Panc1 (cell line): ENCODE results near the gene DNM3. TPM values are rescaled to one million over a fixed set of nuclear protein-coding genes. Genes with fewer than 3 reads are reported as not detected.
A peak's percentile ranks its signal among the peaks of the same experiment; 100 is the strongest.

Source experiments
- ATAC-seq: fragments of 200-7000 bp; cut with Tn5 transposase; 2 replicates; pipeline ENCODE4 v1.9.1; 2020; ENCODE audit warnings: mild to moderate bottlenecking, moderate library complexity
- Bru-seq: library from RNA; stranded (reverse); fragments of 400-500 nt; gene quantifications from one replicate; lab custom pipeline; 2021; lab: Mats Ljungman, UMichigan
- BruChase-seq, 2 experiments: library from RNA; stranded (reverse); fragments of 400-500 nt; gene quantifications; one replicate each; lab custom pipeline; 2021; lab: Mats Ljungman, UMichigan
- BruUV-seq: library from RNA; stranded (reverse); fragments of 400-500 nt; replicated peaks from 2 replicates; lab custom pipeline; 2021; lab: Mats Ljungman, UMichigan
- CTCF ChIA-PET: fragments of 300-600 bp; sonication (Branson Sonifier 250); formaldehyde crosslinking; loops from one replicate; lab custom pipeline; 2022; ENCODE audit warnings: antibody characterized with exemption; lab: Charles Lee
- POLR2A ChIA-PET: fragments of 300-600 bp; sonication (Branson Sonifier 250); formaldehyde crosslinking; loops from one replicate; lab custom pipeline; 2022; ENCODE audit warnings: antibody characterized with exemption; lab: Charles Lee
- DNase-seq: peaks from one replicate; pipeline ENCODE4 v3.0.0-alpha.2; 2010; ENCODE audit warnings: low read depth, low spot score
- H3K27ac ChIP-seq: 2 replicates; pipeline ENCODE4 v1.5.1; 2011; ENCODE audit warnings: mild to moderate bottlenecking, low read length, inconsistent platforms
- H3K27me3 ChIP-seq: fragments of 200-500 bp; sonication (Bioruptor generic); 2 replicates; pipeline ENCODE4 v1.6.0; 2014; ENCODE audit warnings: low read length, inconsistent platforms; ENCODE audit not compliant: control insufficient read depth, insufficient read depth
- H3K36me3 ChIP-seq: fragments of 200-500 bp; sonication (Bioruptor generic); 2 replicates; pipeline ENCODE4 v1.5.1; 2014; ENCODE audit warnings: inconsistent platforms, mild to moderate bottlenecking, low read length, moderate library complexity; ENCODE audit not compliant: control insufficient read depth, insufficient read depth
- H3K4me1 ChIP-seq: 2 replicates; pipeline ENCODE4 v1.5.1; 2011; ENCODE audit warnings: inconsistent platforms, mild to moderate bottlenecking, low read length, moderate library complexity; ENCODE audit not compliant: control insufficient read depth, insufficient read depth
- H3K4me3 ChIP-seq, 2 experiments: 2 replicates each; pipeline ENCODE4 v1.5.1; 2011 to 2012; ENCODE audit warnings: low read depth in 2 of 2, low read length in 2 of 2, mild to moderate bottlenecking in 2 of 2, inconsistent platforms in 1 of 2, moderate library complexity in 1 of 2
- H3K9me3 ChIP-seq: fragments of 200-500 bp; sonication (Bioruptor generic); 2 replicates; pipeline ENCODE4 v1.5.1; 2014; ENCODE audit warnings: low read depth, mild to moderate bottlenecking, inconsistent platforms, low read length, moderate library complexity; ENCODE audit not compliant: control insufficient read depth, insufficient read depth
- POLR2AphosphoS5 ChIP-seq: IDR thresholded peaks from 2 replicates; pipeline ENCODE4 v1.6.1; 2012; ENCODE audit warnings: mild to moderate bottlenecking, low read depth, low read length, moderate library complexity
- SIN3A ChIP-seq: IDR thresholded peaks from 2 replicates; pipeline ENCODE4 v1.6.1; 2012; ENCODE audit warnings: low read depth, mild to moderate bottlenecking, low read length, moderate library complexity, borderline replicate concordance; ENCODE audit not compliant: insufficient read depth
- TCF7L2 ChIP-seq: IDR thresholded peaks from 2 replicates; pipeline ENCODE4 v1.6.1; 2011; ENCODE audit warnings: mild to moderate bottlenecking, low read depth, low read length, inconsistent platforms
- in situ Hi-C: cut with HindIII; loops from 2 replicates; pipeline ENCODE4 v1.10.0; 2016; ENCODE audit warnings: low sequenced_read_pairs, low pct_unique_long_range_greater_than_20kb
- intact Hi-C: fragments of 100-400 bp; cut with micrococcal nuclease; formaldehyde crosslinking; loops from one replicate; pipeline ENCODE4 v1.10.0; 2022; ENCODE audit not compliant: unreplicated experiment
- long read RNA-seq: library from polyadenylated mRNA; unstranded; transcript quantifications from one replicate; pipeline ENCODE4 v2.0.0, GENCODE V29; 2021; ENCODE audit not compliant: unreplicated experiment
- polyA plus RNA-seq: library from polyadenylated mRNA; unstranded; fragments of >200 nt; gene quantifications from one replicate; pipeline ENCODE4 v1.2.1, GENCODE V29; 2012; ENCODE audit warnings: missing spikeins; ENCODE audit not compliant: insufficient read length
- total RNA-seq: library from RNA; stranded (reverse); gene quantifications from one replicate; pipeline ENCODE4 v1.2.1, GENCODE V29; 2021; ENCODE audit not compliant: unreplicated experiment
- TF ChIP-seq, protein P1 (sequence below), 2 experiments: IDR thresholded peaks; 2 replicates each; pipeline ENCODE4 v1.6.1; 2011 to 2012; ENCODE audit warnings: low read depth in 2 of 2, control low read depth in 1 of 2, low read length in 1 of 2, mild to moderate bottlenecking in 1 of 2, moderate library complexity in 1 of 2; ENCODE audit not compliant: insufficient read depth in 1 of 2
- TF ChIP-seq, protein P2 (sequence below): fragments of 450-650 bp; IDR thresholded peaks from 2 replicates; pipeline ENCODE4 v1.5.1; 2017; ENCODE audit warnings: mild to moderate bottlenecking

The DNM3 gene
- total RNA-seq, result 0.46 TPM
- 0.10 TPM for polyA plus RNA-seq
- Bru-seq, nascent RNA, result percentile 30 among the genes with signal in this experiment
- BruChase-seq, experiment 1, labeled RNA remaining after a 2-hour chase, result percentile 25 among the genes with signal in this experiment
- BruChase-seq, experiment 2, labeled RNA remaining after a 6-hour chase, result percentile 23 among the genes with signal in this experiment
- long read RNA-seq, partial matches to known transcripts, result 0 of 1 reads
- long read RNA-seq, other reads (novel, unspliced or antisense), result 1 of 1 reads

DNA sequence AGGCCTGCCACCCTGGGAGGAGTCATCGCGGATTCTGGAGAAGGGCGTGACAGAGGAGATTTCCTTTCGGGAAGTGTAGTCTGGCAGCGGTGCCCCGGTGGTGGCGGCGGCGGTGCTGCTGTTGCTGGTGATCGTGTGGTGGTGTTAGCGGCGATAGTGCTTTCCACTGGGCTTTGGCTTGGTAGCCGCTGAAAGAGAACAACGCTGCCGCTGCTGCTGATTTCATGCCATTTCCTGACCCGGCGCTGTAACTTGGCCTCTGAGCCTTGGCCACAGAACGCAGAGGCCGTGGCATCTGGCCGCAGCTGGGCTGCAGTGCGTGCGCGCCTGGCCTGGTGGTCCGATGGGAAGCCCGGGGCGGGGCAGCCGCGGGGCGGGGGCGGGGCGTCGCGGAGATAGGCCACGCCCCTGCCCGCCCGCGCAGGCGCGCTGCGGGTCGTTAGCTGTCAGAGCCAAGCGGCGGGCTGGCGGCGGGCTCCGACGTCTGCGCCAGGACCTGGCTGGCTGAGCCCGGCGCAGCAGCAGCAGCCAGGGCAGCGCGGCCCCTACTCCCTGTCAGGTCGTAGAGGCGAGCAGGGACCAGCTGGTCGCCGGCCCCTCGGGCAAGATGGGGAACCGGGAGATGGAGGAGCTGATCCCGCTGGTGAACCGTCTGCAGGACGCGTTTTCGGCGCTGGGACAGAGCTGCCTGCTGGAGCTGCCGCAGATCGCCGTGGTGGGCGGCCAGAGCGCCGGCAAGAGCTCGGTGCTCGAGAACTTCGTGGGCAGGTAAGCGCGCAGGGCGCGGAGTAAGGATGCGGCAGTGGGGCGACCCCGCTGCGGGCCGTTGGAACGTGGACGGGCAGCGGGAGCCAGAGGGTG is at the start of gene DNM3:
Gene DNM3 (plus strand): TSS at position 449 of the 861 bp plus-strand sequence. CDS start 159 bp downstream, at position 608.
- no peaks in the 10 kb centered on the region for H3K4me1 ChIP-seq
- no peaks in the 10 kb centered on the region for H3K9me3 ChIP-seq
- peak within 1 kb of the TSS; percentile 33 to 36 for H3K4me3 ChIP-seq
- DNase-seq (no peak), ATAC-seq (peak; percentile 74)
- H3K36me3 ChIP-seq, result no peaks in the 10 kb centered on the region
- BruUV-seq, result no TSS peak
- in situ Hi-C loops, result no loop called here
- POLR2A ChIA-PET, result no interaction called here
- peaks cover 8% of the 10 kb centered on the region; the same call in 1 of the 2 replicates for H3K27me3 ChIP-seq
- intact Hi-C loops, result no loop called here
- CTCF ChIA-PET, result no interaction called here
- no peak within 1 kb of the TSS for H3K27ac ChIP-seq
- TF ChIP-seq, protein P1, sequence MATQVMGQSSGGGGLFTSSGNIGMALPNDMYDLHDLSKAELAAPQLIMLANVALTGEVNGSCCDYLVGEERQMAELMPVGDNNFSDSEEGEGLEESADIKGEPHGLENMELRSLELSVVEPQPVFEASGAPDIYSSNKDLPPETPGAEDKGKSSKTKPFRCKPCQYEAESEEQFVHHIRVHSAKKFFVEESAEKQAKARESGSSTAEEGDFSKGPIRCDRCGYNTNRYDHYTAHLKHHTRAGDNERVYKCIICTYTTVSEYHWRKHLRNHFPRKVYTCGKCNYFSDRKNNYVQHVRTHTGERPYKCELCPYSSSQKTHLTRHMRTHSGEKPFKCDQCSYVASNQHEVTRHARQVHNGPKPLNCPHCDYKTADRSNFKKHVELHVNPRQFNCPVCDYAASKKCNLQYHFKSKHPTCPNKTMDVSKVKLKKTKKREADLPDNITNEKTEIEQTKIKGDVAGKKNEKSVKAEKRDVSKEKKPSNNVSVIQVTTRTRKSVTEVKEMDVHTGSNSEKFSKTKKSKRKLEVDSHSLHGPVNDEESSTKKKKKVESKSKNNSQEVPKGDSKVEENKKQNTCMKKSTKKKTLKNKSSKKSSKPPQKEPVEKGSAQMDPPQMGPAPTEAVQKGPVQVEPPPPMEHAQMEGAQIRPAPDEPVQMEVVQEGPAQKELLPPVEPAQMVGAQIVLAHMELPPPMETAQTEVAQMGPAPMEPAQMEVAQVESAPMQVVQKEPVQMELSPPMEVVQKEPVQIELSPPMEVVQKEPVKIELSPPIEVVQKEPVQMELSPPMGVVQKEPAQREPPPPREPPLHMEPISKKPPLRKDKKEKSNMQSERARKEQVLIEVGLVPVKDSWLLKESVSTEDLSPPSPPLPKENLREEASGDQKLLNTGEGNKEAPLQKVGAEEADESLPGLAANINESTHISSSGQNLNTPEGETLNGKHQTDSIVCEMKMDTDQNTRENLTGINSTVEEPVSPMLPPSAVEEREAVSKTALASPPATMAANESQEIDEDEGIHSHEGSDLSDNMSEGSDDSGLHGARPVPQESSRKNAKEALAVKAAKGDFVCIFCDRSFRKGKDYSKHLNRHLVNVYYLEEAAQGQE (IDR thresholded peaks at IDR 0.05; ENCODE audit: insufficient read depth in 1 of 2, low read depth in 2 of 2, low read length in 1 of 2), result no peak
- TF ChIP-seq SIN3A (no peak), TCF7L2 (no peak), POLR2AphosphoS5 (no peak)
- TF ChIP-seq, protein P2, sequence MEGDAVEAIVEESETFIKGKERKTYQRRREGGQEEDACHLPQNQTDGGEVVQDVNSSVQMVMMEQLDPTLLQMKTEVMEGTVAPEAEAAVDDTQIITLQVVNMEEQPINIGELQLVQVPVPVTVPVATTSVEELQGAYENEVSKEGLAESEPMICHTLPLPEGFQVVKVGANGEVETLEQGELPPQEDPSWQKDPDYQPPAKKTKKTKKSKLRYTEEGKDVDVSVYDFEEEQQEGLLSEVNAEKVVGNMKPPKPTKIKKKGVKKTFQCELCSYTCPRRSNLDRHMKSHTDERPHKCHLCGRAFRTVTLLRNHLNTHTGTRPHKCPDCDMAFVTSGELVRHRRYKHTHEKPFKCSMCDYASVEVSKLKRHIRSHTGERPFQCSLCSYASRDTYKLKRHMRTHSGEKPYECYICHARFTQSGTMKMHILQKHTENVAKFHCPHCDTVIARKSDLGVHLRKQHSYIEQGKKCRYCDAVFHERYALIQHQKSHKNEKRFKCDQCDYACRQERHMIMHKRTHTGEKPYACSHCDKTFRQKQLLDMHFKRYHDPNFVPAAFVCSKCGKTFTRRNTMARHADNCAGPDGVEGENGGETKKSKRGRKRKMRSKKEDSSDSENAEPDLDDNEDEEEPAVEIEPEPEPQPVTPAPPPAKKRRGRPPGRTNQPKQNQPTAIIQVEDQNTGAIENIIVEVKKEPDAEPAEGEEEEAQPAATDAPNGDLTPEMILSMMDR, result no peak

DNA sequence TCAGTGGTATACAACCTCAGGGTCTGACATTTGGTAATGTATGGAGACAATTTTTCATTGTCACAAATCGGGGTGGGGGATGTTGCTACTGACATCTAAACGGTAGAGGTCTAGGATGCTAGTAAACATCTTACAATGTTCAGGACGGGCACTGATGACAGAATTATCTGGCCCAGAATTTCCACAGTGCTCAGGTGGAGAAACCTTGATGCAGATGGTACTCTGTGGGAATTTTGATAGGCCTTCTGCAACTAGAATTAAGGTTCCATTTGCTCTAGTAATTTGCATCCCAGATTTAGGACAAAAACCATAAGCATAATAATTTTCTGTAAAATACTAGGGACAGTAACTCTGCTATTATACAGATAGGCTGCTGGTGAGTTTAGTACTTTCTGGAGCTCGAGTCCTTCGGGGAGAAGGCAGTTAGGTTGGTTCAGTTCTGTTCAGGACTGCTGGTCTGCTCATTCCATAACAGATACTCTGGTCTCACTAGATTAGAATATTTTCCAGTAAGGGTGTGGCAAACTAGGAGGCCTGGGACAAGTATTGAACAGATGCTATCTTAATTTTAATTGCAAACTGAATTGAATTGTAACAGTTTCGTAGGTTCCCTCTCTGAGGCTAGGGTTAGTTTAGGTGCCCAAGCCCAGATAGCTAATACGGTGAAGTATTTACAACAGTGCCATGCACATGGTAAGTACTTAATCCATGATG is 48.5 kb upstream of the DNM3 start:
- TF ChIP-seq, protein P2, result no peak
- TF ChIP-seq, protein P1 (IDR thresholded peaks at IDR 0.05; ENCODE audit: insufficient read depth in 1 of 2, low read depth in 2 of 2, low read length in 1 of 2), result no peak
- in situ Hi-C loops, result no loop called here
- Histone ChIP-seq H3K36me3 (peaks cover 33% of the 10 kb centered on the region), H3K27me3 (no peaks in the 10 kb centered on the region), H3K4me3 (no peak overlapping the region), H3K9me3 (no peaks in the 10 kb centered on the region), H3K4me1 (no peaks in the 10 kb centered on the region), H3K27ac (no peak overlapping the region)
- ChIA-PET POLR2A (no interaction called here), CTCF (no interaction called here)
- BruUV-seq, result no TSS peak
- no peak for DNase-seq
- ATAC-seq, result no peak
- intact Hi-C loops, result no loop called here
